ENCODE measurements around the gene ZSWIM6. TPM values are rescaled to one million over a fixed set of nuclear protein-coding genes. Genes with fewer than 3 reads are reported as not detected.
A peak's percentile ranks its signal among the peaks of the same experiment; 100 is the strongest.
"Not testable (repeated sequence)": the region's sequence is repeated elsewhere in the genome, so short reads cannot be mapped to it uniquely, and the experiment has no call there.

The ZSWIM6 gene
- total RNA-seq, 1 experiment from 2014 or later = 1.8 TPM

GRCh38 chr5:61416010-61416409 is 84.0 kb downstream of the ZSWIM6 start:
- in situ Hi-C loops (cut with HindIII; ENCODE audit: low pct_unique_long_range_greater_than_20kb, low sequenced_read_pairs) = no loop called here
- peak; percentile 15 for DNase-seq (ENCODE audit: low read depth)

GRCh38 chr5:61416420-61416819 is 84.4 kb downstream of the ZSWIM6 start:
- in situ Hi-C loops (cut with HindIII; ENCODE audit: low pct_unique_long_range_greater_than_20kb, low sequenced_read_pairs) = no loop called here
- peak; percentile 15 for DNase-seq (ENCODE audit: low read depth)

- in situ Hi-C loops (cut with HindIII; ENCODE audit: low pct_unique_long_range_greater_than_20kb, low sequenced_read_pairs) = no loop called here
- DNase-seq (ENCODE audit: low read depth) = no peak
Measured at GRCh38 chr5:61417340-61417739, 85.3 kb downstream of the ZSWIM6 start.

GRCh38 chr5:61417851-61418250 is 85.8 kb downstream of the ZSWIM6 start:
- in situ Hi-C loops (cut with HindIII; ENCODE audit: low pct_unique_long_range_greater_than_20kb, low sequenced_read_pairs) = no loop called here
- DNase-seq (ENCODE audit: low read depth) = no peak

- in situ Hi-C loops (cut with HindIII; ENCODE audit: low pct_unique_long_range_greater_than_20kb, low sequenced_read_pairs) = no loop called here
- no peak for DNase-seq (ENCODE audit: low read depth)
Measured at GRCh38 chr5:61419106-61419505, 87.0 kb downstream of the ZSWIM6 start.

- in situ Hi-C loops (cut with HindIII; ENCODE audit: low pct_unique_long_range_greater_than_20kb, low sequenced_read_pairs) = no loop called here
- DNase-seq (ENCODE audit: low read depth) = no peak
Measured at GRCh38 chr5:61420016-61420415, 88.0 kb downstream of the ZSWIM6 start.

- in situ Hi-C loops (cut with HindIII; ENCODE audit: low pct_unique_long_range_greater_than_20kb, low sequenced_read_pairs); DNase-seq (ENCODE audit: low read depth): not testable (repeated sequence)
Measured at GRCh38 chr5:61421262-61421661, 89.2 kb downstream of the ZSWIM6 start.

GRCh38 chr5:61423487-61424145 is 91.6 kb downstream of the ZSWIM6 start:
- DNase-seq (ENCODE audit: low read depth) = no peak
- in situ Hi-C loops (cut with HindIII; ENCODE audit: low pct_unique_long_range_greater_than_20kb, low sequenced_read_pairs) = no loop called here

- in situ Hi-C loops (cut with HindIII; ENCODE audit: low pct_unique_long_range_greater_than_20kb, low sequenced_read_pairs) = no loop called here
- DNase-seq (ENCODE audit: low read depth) = no peak
Measured at GRCh38 chr5:61425918-61426317, 93.9 kb downstream of the ZSWIM6 start.

GRCh38 chr5:61429906-61430305 is 97.8 kb downstream of the ZSWIM6 start:
- no peak for DNase-seq (ENCODE audit: low read depth)
- in situ Hi-C loops (cut with HindIII; ENCODE audit: low pct_unique_long_range_greater_than_20kb, low sequenced_read_pairs) = no loop called here

GRCh38 chr5:61431923-61432620 is 100.0 kb downstream of the ZSWIM6 start:
- DNase-seq (ENCODE audit: low read depth) = no peak
- in situ Hi-C loops (cut with HindIII; ENCODE audit: low pct_unique_long_range_greater_than_20kb, low sequenced_read_pairs) = no loop called here

- no peak for DNase-seq (ENCODE audit: low read depth)
- in situ Hi-C loops (cut with HindIII; ENCODE audit: low pct_unique_long_range_greater_than_20kb, low sequenced_read_pairs) = no loop called here
Measured at GRCh38 chr5:61435368-61435767, 103.3 kb downstream of the ZSWIM6 start.

- no peak for DNase-seq (ENCODE audit: low read depth)
- in situ Hi-C loops (cut with HindIII; ENCODE audit: low pct_unique_long_range_greater_than_20kb, low sequenced_read_pairs) = no loop called here
Measured at GRCh38 chr5:61438298-61438970, 106.4 kb downstream of the ZSWIM6 start.

GRCh38 chr5:61440086-61440485 is 108.0 kb downstream of the ZSWIM6 start:
- in situ Hi-C loops (cut with HindIII; ENCODE audit: low pct_unique_long_range_greater_than_20kb, low sequenced_read_pairs) = no loop called here
- DNase-seq (ENCODE audit: low read depth) = no peak

GRCh38 chr5:61440596-61440995 is 108.5 kb downstream of the ZSWIM6 start:
- in situ Hi-C loops (cut with HindIII; ENCODE audit: low pct_unique_long_range_greater_than_20kb, low sequenced_read_pairs) = no loop called here
- no peak for DNase-seq (ENCODE audit: low read depth)

- in situ Hi-C loops (cut with HindIII; ENCODE audit: low pct_unique_long_range_greater_than_20kb, low sequenced_read_pairs) = no loop called here
- no peak for DNase-seq (ENCODE audit: low read depth)
Measured at GRCh38 chr5:61441742-61442141, 109.7 kb downstream of the ZSWIM6 start.

GRCh38 chr5:61447780-61448495 is 115.9 kb downstream of the ZSWIM6 start:
- DNase-seq (ENCODE audit: low read depth) = no peak
- in situ Hi-C loops (cut with HindIII; ENCODE audit: low pct_unique_long_range_greater_than_20kb, low sequenced_read_pairs) = no loop called here

- DNase-seq (ENCODE audit: low read depth) = peak; percentile 74
- in situ Hi-C loops (cut with HindIII; ENCODE audit: low pct_unique_long_range_greater_than_20kb, low sequenced_read_pairs) = no loop called here
Measured at GRCh38 chr5:61449804-61450492, 117.9 kb downstream of the ZSWIM6 start.
